GM12878 (cell line): ENCODE results near the gene KRCC1. TPM values are rescaled to one million over a fixed set of nuclear protein-coding genes. Genes with fewer than 3 reads are reported as not detected.

Experiments used
- ATAC-seq: fragments of 200-7000 bp; cut with Tn5 transposase; 3 replicates; pipeline ENCODE4 v1.9.1; 2020; ENCODE audit warnings: mild to moderate bottlenecking, moderate library complexity
- BruUV-seq: library from RNA; stranded (reverse); fragments of 400-500 nt; replicated peaks from 2 replicates; lab custom pipeline; 2021; lab: Mats Ljungman, UMichigan
- CTCF ChIA-PET: fragments of 300-600 bp; sonication (Branson Sonifier 250); formaldehyde crosslinking; extraction: SDS; loops from one replicate; lab custom pipeline; 2021; ENCODE audit warnings: inconsistent platforms; lab: Yijun Ruan, JAX
- POLR2A ChIA-PET: fragments of 350-600 bp; formaldehyde crosslinking; extraction: SDS; loops from one replicate; lab custom pipeline; 2021; ENCODE audit warnings: inconsistent platforms; lab: Charles Lee
- RAD21 ChIA-PET: fragments of 300-600 bp; sonication (Branson Sonifier 250); formaldehyde crosslinking; loops from one replicate; lab custom pipeline; 2023; ENCODE audit warnings: antibody characterized with exemption; ENCODE audit not compliant: unreplicated experiment; lab: Charles Lee
- SMC1A ChIA-PET: fragments of 300-600 bp; sonication (Branson Sonifier 250); formaldehyde crosslinking; loops from one replicate; lab custom pipeline; 2023; ENCODE audit not compliant: unreplicated experiment, uncharacterized antibody; lab: Charles Lee
- DNase-seq: peaks from one replicate; pipeline ENCODE4 v3.0.0-alpha.2; 2011; ENCODE audit warnings: low read depth, low spot score
- FAIRE-seq: peaks from 3 replicates; lab custom pipeline; 2011; peaks lifted over from hg19 to GRCh38; lab: Jason Lieb, UNC
- H2AFZ ChIP-seq: 2 replicates; pipeline ENCODE4 v1.6.0; 2011; ENCODE audit warnings: low read depth, low read length, control low read depth; ENCODE audit not compliant: control insufficient read depth
- H3K27ac ChIP-seq: 2 replicates; pipeline ENCODE4 v1.5.1; 2011; ENCODE audit warnings: control low read depth; ENCODE audit not compliant: control insufficient read depth, insufficient read depth
- H3K27me3 ChIP-seq, 2 experiments: replicated peaks in 1 of 2; 2 replicates each; pipeline versions ENCODE4 v1.6.0 to v1.6.1; 2011; ENCODE audit warnings: low read length in 1 of 2; ENCODE audit not compliant: control insufficient read depth in 2 of 2, insufficient read depth in 2 of 2
- H3K36me3 ChIP-seq, 2 experiments: 2 replicates each; pipeline ENCODE4 v1.5.1; 2011; ENCODE audit warnings: low read length in 1 of 2; ENCODE audit not compliant: control insufficient read depth in 2 of 2, insufficient read depth in 2 of 2
- H3K4me1 ChIP-seq: 2 replicates; pipeline ENCODE4 v1.6.1; 2011; ENCODE audit warnings: mild to moderate bottlenecking, low read length, moderate library complexity, mixed read lengths; ENCODE audit not compliant: control insufficient read depth, insufficient read depth
- H3K4me2 ChIP-seq: 2 replicates; pipeline ENCODE4 v1.6.0; 2011; ENCODE audit warnings: control low read depth; ENCODE audit not compliant: control insufficient read depth, insufficient read depth
- H3K4me3 ChIP-seq: fragments of 200-600 bp; sonication (generic); 2 replicates; pipeline ENCODE4 v1.5.1; 2016
- H3K79me2 ChIP-seq: 2 replicates; pipeline ENCODE4 v1.6.0; 2011; ENCODE audit warnings: low read length; ENCODE audit not compliant: control insufficient read depth, insufficient read depth
- H3K9ac ChIP-seq: 2 replicates; pipeline ENCODE4 v1.8.0; 2011; ENCODE audit warnings: low read length, control low read depth, mixed read lengths; ENCODE audit not compliant: control insufficient read depth, insufficient read depth
- H3K9me3 ChIP-seq: replicated peaks from 3 replicates; pipeline ENCODE4 v1.5.1; 2011; ENCODE audit warnings: mild to moderate bottlenecking, low read length; ENCODE audit not compliant: control insufficient read depth, insufficient read depth
- H4K20me1 ChIP-seq: 2 replicates; pipeline ENCODE4 v1.6.0; 2011; ENCODE audit not compliant: control insufficient read depth, insufficient read depth
- CBX3 ChIP-seq: fragments of 200-600 bp; sonication (generic); IDR thresholded peaks from 2 replicates; pipeline ENCODE4 v1.6.1; 2016; ENCODE audit warnings: low read depth, borderline replicate concordance
- CBX5 ChIP-seq: sonication (generic); IDR thresholded peaks from 2 replicates; pipeline ENCODE4 v1.6.1; 2016; ENCODE audit warnings: low read depth, moderate library complexity, mild to moderate bottlenecking, inconsistent platforms
- IKZF1 ChIP-seq: fragments of 450-650 bp; conservative IDR thresholded peaks from 2 replicates; pipeline ENCODE4 v1.6.1; 2017; ENCODE audit warnings: antibody characterized with exemption, mild to moderate bottlenecking
- MXI1 ChIP-seq: fragments of 150-350 bp; IDR thresholded peaks from 2 replicates; pipeline ENCODE4 v1.6.1; 2011; ENCODE audit warnings: low read depth, mild to moderate bottlenecking, inconsistent platforms, low read length, improper control_type of control experiment
- POLR2AphosphoS5 ChIP-seq: IDR thresholded peaks from 2 replicates; pipeline ENCODE4 v1.6.1; 2011; ENCODE audit warnings: mild to moderate bottlenecking, low read length, inconsistent platforms
- SIX5 ChIP-seq: IDR thresholded peaks from 2 replicates; pipeline ENCODE4 v1.6.1; 2011; ENCODE audit warnings: mild to moderate bottlenecking, low read depth, low read length, moderate library complexity; ENCODE audit not compliant: severe bottlenecking
- SREBF2 ChIP-seq: IDR thresholded peaks from 2 replicates; pipeline ENCODE4 v1.6.1; 2012; ENCODE audit warnings: mild to moderate bottlenecking, low read length
- SUPT20H ChIP-seq: IDR thresholded peaks from 2 replicates; pipeline ENCODE4 v1.6.1; 2011; ENCODE audit warnings: low read depth, mild to moderate bottlenecking, low read length, moderate library complexity, borderline replicate concordance; ENCODE audit not compliant: control insufficient read depth
- TCF7 ChIP-seq: IDR thresholded peaks from 2 replicates; pipeline ENCODE4 v1.6.1; 2014; ENCODE audit warnings: antibody characterized with exemption, borderline replicate concordance
- YY1 ChIP-seq: IDR thresholded peaks from 2 replicates; pipeline ENCODE4 v1.6.1; 2011; ENCODE audit warnings: low read depth, mild to moderate bottlenecking, low read length
- ZNF207 ChIP-seq: fragments of 450-650 bp; IDR thresholded peaks from 2 replicates; pipeline ENCODE4 v1.6.1; 2014; ENCODE audit warnings: antibody characterized with exemption, mild to moderate bottlenecking, borderline replicate concordance
- WGBS: methylation state at CpG from one replicate; pipeline ENCODE4 v1.1.6; 2016; ENCODE audit warnings: low lambda C conversion rate; ENCODE audit not compliant: insufficient replicate concordance, insufficient coverage; ENCODE audit errors: missing lambda C conversion rate; 5-methylcytosine and 5-hydroxymethylcytosine counted together
- in situ Hi-C: fragments of 300-500 bp; cut with MboI; formaldehyde crosslinking; loops from 9 replicates; pipeline ENCODE4 v1.14.3; 2018; ENCODE audit warnings: mixed read lengths
- intact Hi-C: fragments of 100-400 bp; cut with micrococcal nuclease; formaldehyde crosslinking; loops from one replicate; pipeline ENCODE4 v1.14.2; 2022; ENCODE audit not compliant: unreplicated experiment
- polyA plus RNA-seq, 11 experiments: library from polyadenylated mRNA; depleted of rRNA in 4 of 11; unstranded in 6 of 11; stranded (reverse) in 5 of 11; fragments of >200 nt; fragmentation: Nextera tagmentation in 4 of 11; fragmentation: Illumina TruSeq in 1 of 11; extraction: Ambion mirVana in 4 of 11; extraction: Trizol in 1 of 11; gene quantifications; 1 replicate in 1 of 11; 2 replicates in 10 of 11; pipeline versions ENCODE4 v1.2.1 to v1.2.3, GENCODE V29; 2011 to 2016; ENCODE audit warnings: inconsistent platforms in 2 of 11, missing spikeins in 2 of 11, low read depth in 1 of 11
- total RNA-seq, 4 experiments: library from RNA; depleted of rRNA in 3 of 4; stranded (reverse); fragments of >200 nt in 3 of 4; fragmentation: Illumina TruSeq in 1 of 4; extraction: Trizol in 1 of 4; gene quantifications; 2 replicates each; pipeline versions ENCODE4 v1.2.1 to v1.2.3, GENCODE V29; 2013 to 2021
- TF ChIP-seq, protein P1 (sequence below): IDR thresholded peaks from 2 replicates; pipeline ENCODE4 v1.6.1; 2012; ENCODE audit warnings: mild to moderate bottlenecking, low read depth, low read length

Gene KRCC1
- total and polyA plus RNA-seq, 10 of the 15 experiments (the other 5 are each of a cell fraction or from before 2014, with no cell fraction given), result 3.8 to 27.2 (median 12.5) TPM

DNA sequence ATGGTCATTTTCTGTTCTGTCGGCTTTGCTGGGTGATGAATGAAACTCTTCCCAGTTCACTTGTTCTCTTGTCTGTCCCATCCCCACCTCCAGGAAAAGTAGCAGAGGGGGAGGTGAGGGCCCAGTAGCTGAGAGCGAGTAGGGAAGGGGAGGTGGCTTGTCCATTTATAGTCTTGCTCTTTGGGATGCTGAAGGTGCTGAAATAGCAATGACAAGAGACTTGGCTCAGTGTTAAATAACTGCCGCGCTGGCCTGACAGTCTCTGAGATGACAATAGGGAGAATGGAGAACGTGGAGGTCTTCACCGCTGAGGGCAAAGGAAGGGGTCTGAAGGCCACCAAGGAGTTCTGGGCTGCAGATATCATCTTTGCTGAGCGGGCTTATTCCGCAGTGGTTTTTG, 12.0 kb upstream of the KRCC1 start, which contains the start of gene SMYD1:
Gene SMYD1 (plus strand): TSS at position 228 of the 400 bp plus-strand sequence. CDS start 40 bp downstream, at position 268.
- intact Hi-C loops (no loop called here), in situ Hi-C loops (loop anchor here (25.0 kb wide), 1 partner anchor 595 kb away; no protein-coding TSS in a partner anchor)
- ChIA-PET CTCF (interaction anchor here (1.4 kb wide), 1 partner anchor 11 kb away, joined by 4 read pairs; no protein-coding TSS in a partner anchor), RAD21 (no interaction called here), SMC1A (no interaction called here), POLR2A (no interaction called here)
- H3K36me3 ChIP-seq, result no peaks in the 10 kb centered on the region
- ATAC-seq (no peak), FAIRE-seq (no peak), DNase-seq (no peak)
- H3K27me3 ChIP-seq, result no peaks in the 10 kb centered on the region
- H3K9me3 ChIP-seq, result no peaks in the 10 kb centered on the region
- BruUV-seq, result no TSS peak
- H3K9ac ChIP-seq, result no peak within 1 kb of the TSS
- no peak within 1 kb of the TSS for H3K4me2 ChIP-seq
- H3K4me1 ChIP-seq, result no peaks in the 10 kb centered on the region
- no peak within 1 kb of the TSS for H3K4me3 ChIP-seq
- no peak within 1 kb of the TSS for H3K27ac ChIP-seq
- 70% methylated on average over 8 of the region's 8 CpGs for WGBS
- H4K20me1 ChIP-seq, result no peaks in the 10 kb centered on the region
- TF ChIP-seq IKZF1, result no peak
- no peaks in the 10 kb centered on the region for H3K79me2 ChIP-seq
- no peak within 1 kb of the TSS for H2AFZ ChIP-seq

DNA sequence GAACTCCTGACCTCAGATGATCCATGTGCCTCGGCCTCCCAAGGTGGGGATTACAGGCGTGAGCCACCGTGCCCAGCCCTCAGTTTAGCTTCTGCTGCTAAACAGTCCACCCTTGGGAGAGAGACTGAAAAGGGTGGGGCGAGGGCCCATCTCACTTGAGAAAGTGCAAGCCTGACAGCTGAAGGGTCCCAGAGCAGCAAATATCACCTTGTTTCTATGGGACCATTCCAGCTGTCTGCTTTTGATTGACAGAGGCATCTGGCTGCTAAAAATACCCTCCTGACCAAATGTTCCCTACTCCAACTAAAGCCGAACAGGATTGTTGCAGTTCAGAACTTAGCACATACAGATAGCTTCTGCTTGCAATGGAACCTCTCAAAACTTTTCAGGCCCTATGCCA, 11.6 kb upstream of the KRCC1 start:
- WGBS, result 40% methylated on average over 5 of the region's 5 CpGs
- no peaks in the 10 kb centered on the region for H3K36me3 ChIP-seq
- intact Hi-C loops, result no loop called here
- SMC1A ChIA-PET, result no interaction called here
- no peaks in the 10 kb centered on the region for H4K20me1 ChIP-seq
- in situ Hi-C loops, result loop anchor here (25.0 kb wide), 1 partner anchor 595 kb away; no protein-coding TSS in a partner anchor
- no peaks in the 10 kb centered on the region for H3K9me3 ChIP-seq
- ATAC-seq (no peak), FAIRE-seq (no peak), DNase-seq (no peak)
- H3K9ac ChIP-seq, result no peak overlapping the region
- no peak overlapping the region for H3K4me3 ChIP-seq
- no peaks in the 10 kb centered on the region for H3K79me2 ChIP-seq
- no peaks in the 10 kb centered on the region for H3K4me1 ChIP-seq
- POLR2A ChIA-PET, result no interaction called here
- no peak overlapping the region for H3K27ac ChIP-seq
- RAD21 ChIA-PET, result no interaction called here
- H3K4me2 ChIP-seq, result no peak overlapping the region
- no TSS peak for BruUV-seq
- CTCF ChIA-PET, result interaction anchor here (1.4 to 1.7 kb wide), 2 partner anchors 8 to 11 kb away, joined by 3 to 4 read pairs; no protein-coding TSS in a partner anchor
- no peaks in the 10 kb centered on the region for H3K27me3 ChIP-seq
- H2AFZ ChIP-seq, result no peak overlapping the region
- TF ChIP-seq SIX5, result no peak
- TF ChIP-seq, protein P1, sequence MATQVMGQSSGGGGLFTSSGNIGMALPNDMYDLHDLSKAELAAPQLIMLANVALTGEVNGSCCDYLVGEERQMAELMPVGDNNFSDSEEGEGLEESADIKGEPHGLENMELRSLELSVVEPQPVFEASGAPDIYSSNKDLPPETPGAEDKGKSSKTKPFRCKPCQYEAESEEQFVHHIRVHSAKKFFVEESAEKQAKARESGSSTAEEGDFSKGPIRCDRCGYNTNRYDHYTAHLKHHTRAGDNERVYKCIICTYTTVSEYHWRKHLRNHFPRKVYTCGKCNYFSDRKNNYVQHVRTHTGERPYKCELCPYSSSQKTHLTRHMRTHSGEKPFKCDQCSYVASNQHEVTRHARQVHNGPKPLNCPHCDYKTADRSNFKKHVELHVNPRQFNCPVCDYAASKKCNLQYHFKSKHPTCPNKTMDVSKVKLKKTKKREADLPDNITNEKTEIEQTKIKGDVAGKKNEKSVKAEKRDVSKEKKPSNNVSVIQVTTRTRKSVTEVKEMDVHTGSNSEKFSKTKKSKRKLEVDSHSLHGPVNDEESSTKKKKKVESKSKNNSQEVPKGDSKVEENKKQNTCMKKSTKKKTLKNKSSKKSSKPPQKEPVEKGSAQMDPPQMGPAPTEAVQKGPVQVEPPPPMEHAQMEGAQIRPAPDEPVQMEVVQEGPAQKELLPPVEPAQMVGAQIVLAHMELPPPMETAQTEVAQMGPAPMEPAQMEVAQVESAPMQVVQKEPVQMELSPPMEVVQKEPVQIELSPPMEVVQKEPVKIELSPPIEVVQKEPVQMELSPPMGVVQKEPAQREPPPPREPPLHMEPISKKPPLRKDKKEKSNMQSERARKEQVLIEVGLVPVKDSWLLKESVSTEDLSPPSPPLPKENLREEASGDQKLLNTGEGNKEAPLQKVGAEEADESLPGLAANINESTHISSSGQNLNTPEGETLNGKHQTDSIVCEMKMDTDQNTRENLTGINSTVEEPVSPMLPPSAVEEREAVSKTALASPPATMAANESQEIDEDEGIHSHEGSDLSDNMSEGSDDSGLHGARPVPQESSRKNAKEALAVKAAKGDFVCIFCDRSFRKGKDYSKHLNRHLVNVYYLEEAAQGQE, result no peak
- TF ChIP-seq CBX5, result no peak
- TF ChIP-seq CBX3, result no peak
- TF ChIP-seq SUPT20H, result no peak
- no peak for TF ChIP-seq POLR2AphosphoS5
- no peak for TF ChIP-seq MXI1
- no peak for TF ChIP-seq TCF7
- no peak for TF ChIP-seq SREBF2
- TF ChIP-seq YY1, result no peak
- TF ChIP-seq ZNF207, result no peak
